ENCODE measurements around the gene TMEM178B. TPM values are rescaled to one million over a fixed set of nuclear protein-coding genes. Genes with fewer than 3 reads are reported as not detected.
"Not testable (repeated sequence)": the region's sequence is repeated elsewhere in the genome, so short reads cannot be mapped to it uniquely, and the experiment has no call there.

The TMEM178B gene
- total RNA-seq, 1 donor = 0.43 TPM

GRCh38 chr7:141374425-141374824 lies 300.6 kb downstream of the TMEM178B start:
- TF ChIP-seq CTCF (IDR thresholded peaks at IDR 0.05; ENCODE audit: insufficient read depth, low read depth, low read length) = no peak
- H3K4me3 ChIP-seq (ENCODE audit: low read depth, low read length) = no peak overlapping the region
- DNase-seq (ENCODE audit: low read depth) = no peak

- no peak for TF ChIP-seq CTCF (IDR thresholded peaks at IDR 0.05; ENCODE audit: insufficient read depth, low read depth, low read length)
- DNase-seq (ENCODE audit: low read depth) = no peak
- no peak overlapping the region for H3K4me3 ChIP-seq (ENCODE audit: low read depth, low read length)
Measured at GRCh38 chr7:141375442-141375841, 301.6 kb downstream of the TMEM178B start.

- H3K4me3 ChIP-seq (ENCODE audit: low read depth, low read length) = no peak overlapping the region
- TF ChIP-seq CTCF (IDR thresholded peaks at IDR 0.05; ENCODE audit: insufficient read depth, low read depth, low read length) = no peak
- no peak for DNase-seq (ENCODE audit: low read depth)
Measured at GRCh38 chr7:141377906-141378305, 304.0 kb downstream of the TMEM178B start.

GRCh38 chr7:141378405-141378804 lies 304.5 kb downstream of the TMEM178B start:
- TF ChIP-seq CTCF (IDR thresholded peaks at IDR 0.05; ENCODE audit: insufficient read depth, low read depth, low read length) = no peak
- DNase-seq (ENCODE audit: low read depth) = no peak
- H3K4me3 ChIP-seq (ENCODE audit: low read depth, low read length) = no peak overlapping the region

- no peak overlapping the region for H3K4me3 ChIP-seq (ENCODE audit: low read depth, low read length)
- TF ChIP-seq CTCF (IDR thresholded peaks at IDR 0.05; ENCODE audit: insufficient read depth, low read depth, low read length) = no peak
- DNase-seq (ENCODE audit: low read depth) = no peak
Measured at GRCh38 chr7:141381794-141382427, 308.0 kb downstream of the TMEM178B start.

- DNase-seq (ENCODE audit: low read depth) = not testable (repeated sequence)
Measured at GRCh38 chr7:141383356-141383755, 309.5 kb downstream of the TMEM178B start.

GRCh38 chr7:141386881-141387280 lies 313.0 kb downstream of the TMEM178B start:
- TF ChIP-seq CTCF (IDR thresholded peaks at IDR 0.05; ENCODE audit: insufficient read depth, low read depth, low read length) = no peak
- no peak overlapping the region for H3K4me3 ChIP-seq (ENCODE audit: low read depth, low read length)
- no peak for DNase-seq (ENCODE audit: low read depth)

More at GRCh38 chr7:141383356-141383755, 309.5 kb downstream of the TMEM178B start:
- not testable (repeated sequence) for H3K4me3 ChIP-seq (ENCODE audit: low read depth, low read length)
